ENCODE results near the gene SERTM2. TPM values are rescaled to one million over a fixed set of nuclear protein-coding genes. Genes with fewer than 3 reads are reported as not detected.

The SERTM2 gene
- total RNA-seq = 1.9 TPM in 2 replicates

DNA sequence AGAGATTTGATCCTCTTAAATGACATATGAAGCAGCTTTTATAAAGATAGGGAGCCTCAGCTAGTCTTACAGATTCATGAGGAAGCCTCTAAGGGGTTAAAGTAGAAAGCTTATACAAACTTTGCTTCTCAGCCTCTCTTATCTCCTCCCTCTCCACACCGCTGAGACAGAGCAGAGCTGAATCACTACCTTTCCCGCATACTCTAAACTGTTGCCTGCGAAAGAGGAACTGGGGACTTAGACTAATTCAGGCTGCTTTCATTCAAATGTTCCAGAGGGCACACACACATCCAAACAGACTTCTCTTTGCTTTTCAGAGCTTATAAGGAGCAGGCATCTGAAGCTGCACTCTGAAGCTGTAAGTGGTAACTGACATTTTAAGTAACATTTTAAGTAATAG lies at the start of gene SERTM2:
SERTM2 (plus strand) TSS at position 169 of the 400 bp plus-strand sequence. CDS start 7,213 bp downstream, outside the sequence.

Other genes starting within 250 kb of the SERTM2 start
- gene CAPN6, start 241.2 kb upstream of the SERTM2 start, total RNA-seq = under 0.01 TPM in 2 replicates
- not detected in 2 replicates for gene DCX, start 99.5 kb upstream of the SERTM2 start, total RNA-seq
- 34.4 and 41.2 TPM in 2 replicates for gene ALG13, start 169.5 kb downstream of the SERTM2 start, total RNA-seq